Measurements from ENCODE around the gene ABTB2.

ABTB2 gene

DNA sequence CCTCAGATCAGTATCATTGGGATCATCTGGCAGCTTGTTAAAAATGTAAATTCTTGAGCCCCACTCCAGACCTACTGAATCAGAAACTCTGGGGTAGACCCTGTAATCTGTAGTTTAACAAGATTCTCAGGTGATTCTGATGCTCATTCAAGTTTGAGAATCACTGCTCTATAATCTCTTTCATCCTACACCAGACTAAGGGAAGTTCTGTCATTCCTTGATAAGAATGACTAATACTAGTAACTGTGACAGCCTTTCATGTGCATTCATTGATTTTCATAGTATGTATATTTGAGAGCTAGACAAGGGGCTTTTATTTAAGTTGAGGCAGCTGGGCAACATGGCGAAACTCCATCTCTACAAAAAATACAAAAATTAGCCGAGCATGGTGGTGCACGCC is 222.4 kb downstream of the ABTB2 start:
- H3K9me3 Mint-ChIP-seq, result no peaks in the 10 kb centered on the region
- peaks cover 45% of the 10 kb centered on the region for H3K36me3 Mint-ChIP-seq
- DNase-seq, result no peak
- no peaks in the 10 kb centered on the region for H3K27me3 Mint-ChIP-seq
- H3K4me1 Mint-ChIP-seq, result no peaks in the 10 kb centered on the region
- CTCF ChIA-PET, result interaction anchor here (0.8 kb wide), 1 partner anchor 148 kb away, joined by 3 read pairs; no protein-coding TSS in a partner anchor
- no peak overlapping the region for H3K27ac Mint-ChIP-seq
- H3K4me3 Mint-ChIP-seq, result no peak overlapping the region

DNA sequence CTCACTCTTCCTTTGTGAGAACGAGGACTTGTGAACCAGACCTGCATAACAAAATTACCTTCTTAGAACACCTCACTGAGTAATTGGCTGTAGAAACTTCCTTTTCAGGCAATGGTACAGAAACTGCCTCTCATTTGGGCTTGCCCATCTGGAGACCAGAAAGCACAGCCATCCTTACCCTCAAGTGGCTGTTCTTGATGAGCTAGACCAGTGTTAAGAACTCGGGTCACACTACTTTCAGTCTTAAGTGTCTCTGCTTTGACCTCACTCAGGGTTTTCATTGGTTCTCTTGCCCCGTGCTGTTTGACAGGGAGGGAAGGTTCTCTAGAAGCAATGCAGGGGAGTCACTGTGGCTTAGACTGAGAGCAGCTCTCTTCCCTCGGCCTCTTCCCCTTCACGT is 223.0 kb downstream of the ABTB2 start:
- CTCF ChIA-PET, result no interaction called here
- Mint-ChIP-seq H3K9me3 (no peaks in the 10 kb centered on the region), H3K27ac (no peak overlapping the region), H3K27me3 (no peaks in the 10 kb centered on the region), H3K4me1 (no peaks in the 10 kb centered on the region), H3K36me3 (peaks cover 45% of the 10 kb centered on the region), H3K4me3 (no peak overlapping the region)
- no peak for DNase-seq

DNA sequence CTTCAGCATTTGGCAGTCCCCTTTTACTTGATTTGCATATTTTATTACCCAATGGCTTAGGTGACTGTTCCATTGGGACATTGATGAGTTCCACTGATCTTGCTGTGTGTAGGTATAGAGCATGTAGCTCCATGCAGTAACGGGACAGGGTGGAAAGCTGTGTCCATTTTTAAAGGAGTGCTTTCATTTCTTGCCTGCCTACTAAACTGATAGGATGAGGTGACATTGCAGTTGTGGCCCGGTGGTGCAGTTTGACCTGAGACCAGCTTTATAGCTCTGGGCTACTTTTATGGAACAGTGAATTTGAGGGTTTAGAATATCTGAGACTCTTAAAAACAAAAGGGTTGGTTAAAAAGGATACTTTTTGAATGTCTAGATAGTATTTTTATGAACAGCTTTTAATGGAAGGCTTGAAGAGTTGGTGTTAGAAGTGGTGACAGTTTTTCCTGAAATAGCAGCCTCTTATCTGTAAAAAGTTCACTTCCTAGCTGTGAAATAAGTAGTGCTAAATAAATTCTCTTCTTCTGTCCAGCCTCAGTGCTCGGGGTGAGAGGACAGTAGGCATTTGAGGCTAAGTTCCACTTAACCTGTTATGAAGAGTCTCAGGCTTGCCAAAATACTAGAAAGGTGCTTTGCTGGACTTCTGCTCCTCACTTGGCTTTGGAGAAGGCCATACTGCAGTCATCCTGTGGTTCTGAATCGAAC is 225.4 kb downstream of the ABTB2 start:
- CTCF ChIA-PET, result no interaction called here
- Mint-ChIP-seq H3K36me3 (peaks cover 42% of the 10 kb centered on the region), H3K4me1 (no peaks in the 10 kb centered on the region), H3K27ac (no peak overlapping the region), H3K4me3 (no peak overlapping the region), H3K27me3 (no peaks in the 10 kb centered on the region), H3K9me3 (no peaks in the 10 kb centered on the region)
- DNase-seq, result no peak

DNA sequence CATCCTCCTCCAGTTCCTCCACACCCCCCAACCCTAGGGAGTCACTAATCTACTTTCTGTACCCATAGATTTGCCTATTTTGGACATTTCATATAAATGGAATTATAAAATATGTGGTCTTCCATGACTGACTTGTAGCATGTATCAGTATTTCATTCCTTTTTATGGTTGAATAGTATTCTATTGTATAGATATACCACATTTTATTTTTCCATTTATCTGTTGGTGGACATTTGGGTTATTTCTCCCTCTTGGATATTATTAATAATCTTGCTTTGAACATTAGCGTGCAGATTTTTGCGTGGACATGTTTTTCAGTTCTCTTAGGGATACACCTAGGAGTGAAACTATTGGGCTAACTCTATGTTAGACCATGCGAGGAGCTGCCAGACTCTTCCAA is 229.0 kb downstream of the ABTB2 start:
- no peaks in the 10 kb centered on the region for H3K4me1 Mint-ChIP-seq
- H3K27ac Mint-ChIP-seq, result no peak overlapping the region
- H3K9me3 Mint-ChIP-seq, result no peaks in the 10 kb centered on the region
- no peak overlapping the region for H3K4me3 Mint-ChIP-seq
- H3K36me3 Mint-ChIP-seq, result peaks cover 52% of the 10 kb centered on the region
- no peaks in the 10 kb centered on the region for H3K27me3 Mint-ChIP-seq
- CTCF ChIA-PET, result no interaction called here
- no peak for DNase-seq

DNA sequence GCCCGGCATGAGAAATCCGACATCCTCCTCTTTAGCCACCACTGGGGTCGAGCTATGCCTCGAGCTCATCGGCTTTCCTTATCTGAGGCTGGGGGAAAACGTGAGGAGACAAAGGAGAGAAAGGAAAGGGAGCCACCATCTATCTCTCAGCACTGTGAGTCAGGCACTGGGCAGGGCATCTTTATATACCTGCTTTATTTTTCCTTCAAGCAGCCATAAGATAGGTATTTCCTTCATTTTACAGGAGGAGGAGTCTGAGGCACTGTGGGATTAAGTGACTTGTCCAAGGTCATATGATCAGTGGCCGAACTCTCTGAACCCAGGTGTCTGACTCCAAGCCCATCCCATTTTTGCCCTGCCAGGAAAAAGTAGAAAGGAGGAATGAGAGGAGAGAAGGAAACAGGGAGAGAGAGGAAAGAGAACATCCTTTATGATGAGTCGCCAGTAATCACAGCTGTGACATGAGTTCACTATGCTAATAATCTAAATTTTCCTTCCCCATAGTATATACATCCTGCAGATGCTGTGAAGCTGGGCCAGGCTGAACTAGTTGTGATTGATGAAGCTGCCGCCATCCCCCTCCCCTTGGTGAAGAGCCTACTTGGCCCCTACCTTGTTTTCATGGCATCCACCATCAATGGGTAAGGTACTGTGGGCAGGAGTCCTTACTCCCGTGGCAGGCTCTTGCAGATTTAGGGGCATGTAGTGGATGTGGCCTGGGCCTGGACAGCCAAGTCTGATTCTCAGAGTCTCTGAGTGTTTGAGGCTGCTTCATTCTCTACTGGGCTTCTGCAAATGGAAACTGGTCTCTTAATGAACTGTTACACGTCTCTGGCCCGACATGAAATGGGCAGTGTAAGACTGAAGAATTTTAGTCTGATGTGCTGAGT is 230.6 kb downstream of the ABTB2 start:
- Mint-ChIP-seq H3K4me1 (no peaks in the 10 kb centered on the region), H3K27ac (no peak overlapping the region), H3K4me3 (no peak overlapping the region), H3K36me3 (peaks cover 54% of the 10 kb centered on the region), H3K27me3 (no peaks in the 10 kb centered on the region), H3K9me3 (no peaks in the 10 kb centered on the region)
- CTCF ChIA-PET, result no interaction called here
- DNase-seq, result no peak

DNA sequence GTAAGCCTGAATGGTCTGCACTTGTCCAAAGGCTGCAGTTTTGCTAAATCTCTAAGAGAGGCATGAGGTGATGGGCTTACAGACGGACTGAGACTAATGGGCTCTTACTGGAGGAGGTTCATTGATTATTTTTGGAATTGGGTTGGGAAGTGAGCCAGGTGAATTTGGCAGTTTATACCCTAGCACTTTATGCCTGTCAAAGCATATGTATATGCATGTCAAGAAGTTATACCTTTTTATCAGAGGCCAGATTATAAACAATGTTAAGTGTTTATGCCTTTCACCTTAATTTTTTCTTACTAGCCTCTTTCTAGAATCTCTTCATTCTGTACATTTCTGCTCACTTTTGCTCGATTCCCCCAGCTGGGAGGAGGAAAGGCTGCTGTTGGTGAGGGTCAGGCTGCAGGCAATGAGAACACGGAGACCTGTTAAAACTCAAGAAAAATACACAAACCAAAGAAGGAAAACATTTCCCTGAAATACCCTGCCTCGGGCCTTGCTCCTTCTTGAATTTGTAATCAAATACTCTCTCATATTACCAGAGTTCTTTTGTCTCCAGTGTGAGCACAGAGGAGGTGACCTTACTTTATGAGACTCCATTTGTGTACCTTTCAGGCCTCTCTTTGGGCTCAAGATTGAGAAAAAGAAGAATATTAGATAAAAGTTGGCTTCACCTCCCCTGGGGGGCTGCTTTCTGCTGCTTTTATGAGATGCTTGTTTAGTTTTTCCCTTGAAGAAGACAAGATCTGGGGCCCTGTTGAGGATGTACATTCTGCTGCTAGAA is 232.7 kb downstream of the ABTB2 start:
- Mint-ChIP-seq H3K36me3 (peaks cover 56% of the 10 kb centered on the region), H3K4me1 (no peaks in the 10 kb centered on the region), H3K27ac (no peak overlapping the region), H3K9me3 (no peaks in the 10 kb centered on the region), H3K27me3 (no peaks in the 10 kb centered on the region), H3K4me3 (no peak overlapping the region)
- CTCF ChIA-PET, result no interaction called here
- no peak for DNase-seq

DNA sequence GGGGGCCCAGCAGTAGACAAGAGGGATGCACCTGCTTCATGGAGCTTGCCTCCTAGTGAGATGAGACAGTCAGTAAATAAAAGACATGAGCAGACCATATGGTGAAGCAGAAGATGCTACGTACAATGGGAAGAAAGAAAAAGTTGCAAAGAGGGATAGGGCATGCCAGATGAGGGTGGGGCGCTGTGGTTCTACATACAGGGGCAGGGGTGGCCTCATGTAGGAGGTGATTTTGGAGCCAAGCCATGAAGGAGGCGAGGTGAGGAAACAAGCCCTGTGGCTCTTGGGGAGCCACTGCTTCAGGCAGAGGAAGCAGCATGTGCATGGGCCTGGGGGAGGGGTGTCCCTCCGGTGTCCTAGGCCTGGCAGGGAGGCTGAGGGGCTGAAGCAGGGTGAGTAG is 237.2 kb downstream of the ABTB2 start:
- Mint-ChIP-seq H3K4me1 (no peaks in the 10 kb centered on the region), H3K27me3 (no peaks in the 10 kb centered on the region), H3K36me3 (peaks cover 58% of the 10 kb centered on the region), H3K4me3 (no peak overlapping the region), H3K27ac (no peak overlapping the region), H3K9me3 (no peaks in the 10 kb centered on the region)
- DNase-seq, result no peak
- CTCF ChIA-PET, result no interaction called here

DNA sequence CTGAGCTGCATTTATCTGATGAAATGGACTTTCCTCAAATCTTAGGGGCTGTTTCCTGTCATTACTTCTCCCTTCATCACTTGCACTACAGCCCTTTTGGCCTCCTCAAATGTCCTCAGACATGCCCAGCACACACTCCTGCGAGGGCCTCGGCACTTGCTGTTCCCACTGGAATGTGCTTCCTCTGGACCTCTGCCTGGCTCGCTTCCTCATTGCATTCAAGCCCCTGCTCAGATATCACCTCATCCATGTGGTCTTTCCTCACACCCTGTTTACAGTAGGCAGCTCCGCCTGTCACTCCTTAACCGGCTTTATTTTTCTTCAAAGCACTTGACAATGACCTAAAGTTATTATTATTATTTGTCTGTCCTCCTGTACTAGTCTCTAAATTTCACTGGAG is 243.3 kb downstream of the ABTB2 start:
- H3K4me3 Mint-ChIP-seq, result no peak overlapping the region
- H3K9me3 Mint-ChIP-seq, result no peaks in the 10 kb centered on the region
- peaks cover under 1% of the 10 kb centered on the region for H3K4me1 Mint-ChIP-seq
- peaks cover 57% of the 10 kb centered on the region for H3K36me3 Mint-ChIP-seq
- no peak for DNase-seq
- H3K27ac Mint-ChIP-seq, result no peak overlapping the region
- CTCF ChIA-PET, result interaction anchor here (0.7 kb wide), 1 partner anchor 12 kb away, joined by 3 read pairs; no protein-coding TSS in a partner anchor
- no peaks in the 10 kb centered on the region for H3K27me3 Mint-ChIP-seq

DNA sequence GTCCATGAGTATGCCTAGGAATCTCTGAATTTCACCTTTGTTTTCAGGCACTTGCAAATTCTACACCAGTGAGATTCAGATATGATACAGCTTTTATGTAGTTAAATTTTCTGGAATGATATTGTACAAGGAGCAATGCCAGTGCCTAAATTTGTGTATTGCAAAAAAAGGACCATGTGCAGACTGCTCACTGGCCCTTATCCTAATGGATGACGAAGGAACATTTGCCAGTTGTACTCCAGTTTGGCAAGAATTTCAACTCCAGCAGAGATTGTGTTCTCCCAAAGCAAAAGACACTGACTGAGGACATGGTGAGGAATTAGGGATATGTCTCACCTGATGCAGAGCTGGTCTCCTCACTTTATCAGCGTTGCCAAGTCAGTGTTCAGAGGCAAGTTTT is 243.8 kb downstream of the ABTB2 start:
- H3K36me3 Mint-ChIP-seq, result peaks cover 58% of the 10 kb centered on the region
- CTCF ChIA-PET, result interaction anchor here (0.6 kb wide), 1 partner anchor 251 kb away, joined by 3 read pairs; no protein-coding TSS in a partner anchor

DNA sequence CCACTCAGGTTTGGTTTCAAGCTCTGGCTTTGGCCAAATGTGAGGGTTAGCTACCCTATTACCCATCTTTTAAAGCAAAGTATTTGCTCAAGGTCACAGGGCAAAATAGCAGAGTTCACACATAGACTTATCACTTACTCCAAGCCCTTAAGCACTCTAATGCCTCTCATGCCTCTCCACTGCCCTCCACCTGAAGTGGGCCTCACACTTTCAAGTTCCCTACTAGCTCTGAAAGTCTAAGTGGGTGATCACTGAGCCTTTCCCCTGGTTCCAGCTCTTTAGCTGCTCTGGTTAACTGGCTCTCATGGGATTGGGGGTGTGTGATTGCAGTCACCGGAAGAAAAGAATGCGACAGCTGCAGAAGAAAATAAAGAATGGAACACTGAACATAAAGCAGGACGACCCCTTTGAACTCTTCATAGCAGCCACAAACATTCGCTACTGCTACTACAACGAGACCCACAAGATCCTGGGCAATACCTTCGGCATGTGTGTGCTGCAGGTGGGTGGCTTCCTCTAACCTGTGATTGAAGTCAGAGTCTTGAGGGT is 246.0 kb downstream of the ABTB2 start:
- CTCF ChIA-PET, result no interaction called here
- H3K27ac Mint-ChIP-seq, result peak overlapping the region; percentile 28
- H3K9me3 Mint-ChIP-seq, result no peaks in the 10 kb centered on the region
- peaks cover 24% of the 10 kb centered on the region for H3K4me1 Mint-ChIP-seq
- no peak overlapping the region for H3K4me3 Mint-ChIP-seq
- DNase-seq, result no peak
- no peaks in the 10 kb centered on the region for H3K27me3 Mint-ChIP-seq
- H3K36me3 Mint-ChIP-seq, result peaks cover 53% of the 10 kb centered on the region

More for the DNA sequence above, 243.8 kb downstream of the ABTB2 start:
- Mint-ChIP-seq H3K27ac (no peak overlapping the region), H3K4me3 (no peak overlapping the region), H3K4me1 (peaks cover 5% of the 10 kb centered on the region), H3K27me3 (no peaks in the 10 kb centered on the region), H3K9me3 (no peaks in the 10 kb centered on the region)
- DNase-seq, result no peak

DNA sequence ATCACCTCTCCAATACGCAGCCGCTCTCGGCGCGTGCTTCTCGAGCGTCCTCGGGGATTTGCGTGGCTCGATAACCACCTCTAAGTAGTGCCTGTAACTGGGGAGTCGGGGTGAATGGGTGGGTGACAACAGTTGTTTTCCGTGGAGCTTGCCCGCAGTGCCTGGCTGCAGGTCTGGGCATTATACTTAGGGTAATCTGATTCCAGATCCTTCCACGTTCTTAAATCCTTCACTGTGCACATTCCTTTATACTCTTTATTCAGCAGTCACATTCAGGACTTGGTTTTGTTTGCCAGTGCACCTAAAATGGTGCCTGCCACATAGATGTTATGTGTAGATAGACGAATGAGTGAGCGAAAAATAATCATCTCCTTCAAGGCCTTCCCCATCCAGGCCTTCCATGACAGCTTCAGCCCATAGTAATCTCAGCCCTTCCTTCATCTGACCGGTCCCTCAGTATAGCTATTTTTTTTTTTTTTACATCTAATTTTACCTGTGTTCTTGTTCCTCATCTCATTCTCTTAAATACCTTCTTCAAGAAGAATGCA is 251.8 kb downstream of the ABTB2 start:
- peak overlapping the region; percentile 84 for H3K4me3 Mint-ChIP-seq
- H3K9me3 Mint-ChIP-seq, result no peaks in the 10 kb centered on the region
- H3K27ac Mint-ChIP-seq, result peak overlapping the region; percentile 99
- peaks cover 6% of the 10 kb centered on the region for H3K27me3 Mint-ChIP-seq
- CTCF ChIA-PET, result interaction anchor here (0.8 to 2.3 kb wide), 5 partner anchors 17 to 252 kb away, joined by 3 to 8 read pairs (median 5); partner anchors contain the start of gene ABTB2
- peaks cover 56% of the 10 kb centered on the region for H3K4me1 Mint-ChIP-seq
- peaks cover 33% of the 10 kb centered on the region for H3K36me3 Mint-ChIP-seq
- DNase-seq, result no peak

DNA sequence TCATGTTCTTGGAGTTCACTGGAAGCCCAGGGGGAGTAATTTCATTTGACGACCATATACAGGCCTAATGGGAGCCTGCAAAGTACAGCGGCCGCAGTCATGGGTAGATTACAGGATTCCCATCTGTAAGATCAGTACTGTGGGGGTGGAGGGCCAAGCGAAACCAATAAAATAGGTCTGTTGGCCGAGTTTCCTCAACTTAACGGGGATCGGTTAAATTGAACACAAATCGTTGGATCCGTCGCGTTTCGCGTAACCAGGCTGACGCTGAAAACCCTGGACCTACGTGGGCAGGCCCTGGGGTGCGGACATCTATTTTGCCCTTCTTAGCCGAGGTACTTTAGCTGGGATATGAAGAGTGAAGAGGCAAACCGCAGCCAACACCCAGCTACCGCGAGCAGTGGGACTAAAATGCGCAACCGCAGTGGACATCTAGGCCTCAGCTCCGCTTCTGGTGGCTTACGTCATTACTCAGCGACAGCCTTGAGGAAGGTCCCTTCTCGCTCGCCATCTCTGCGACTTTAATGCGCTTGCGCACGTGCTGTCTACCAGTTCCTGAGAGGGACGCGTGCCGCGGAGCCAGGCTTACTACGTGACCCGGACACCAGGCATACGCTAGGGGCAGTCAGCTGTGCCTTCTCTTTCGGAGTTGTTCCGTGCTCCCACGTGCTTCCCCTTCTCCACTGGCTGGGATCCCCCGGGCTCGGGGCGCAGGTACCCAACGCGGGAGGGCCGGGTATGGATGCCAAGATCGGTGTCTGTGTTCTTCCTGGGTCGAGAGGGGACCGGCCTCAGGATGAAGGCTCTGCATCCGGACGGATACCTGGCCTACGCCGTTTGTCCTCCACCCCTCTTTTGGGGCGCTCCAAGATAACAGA is 252.5 kb downstream of the ABTB2 start, which contains the start of gene NAT10:
Gene NAT10 (plus strand): TSS at position 551 of the 878 bp plus-strand sequence. CDS start 2,597 bp downstream, outside the sequence.
- peaks cover 56% of the 10 kb centered on the region for H3K4me1 Mint-ChIP-seq
- H3K4me3 Mint-ChIP-seq, result peak within 1 kb of the TSS; percentile 84
- peak; percentile 98 for DNase-seq
- CTCF ChIA-PET, result interaction anchor here (0.5 to 2.3 kb wide), 6 partner anchors 18 to 756 kb away, joined by 3 to 8 read pairs (median 4); partner anchors contain the start of gene ABTB2
- peaks cover 36% of the 10 kb centered on the region for H3K36me3 Mint-ChIP-seq
- peaks cover 6% of the 10 kb centered on the region for H3K27me3 Mint-ChIP-seq
- H3K27ac Mint-ChIP-seq, result peak within 1 kb of the TSS; percentile 99
- H3K9me3 Mint-ChIP-seq, result no peaks in the 10 kb centered on the region

DNA sequence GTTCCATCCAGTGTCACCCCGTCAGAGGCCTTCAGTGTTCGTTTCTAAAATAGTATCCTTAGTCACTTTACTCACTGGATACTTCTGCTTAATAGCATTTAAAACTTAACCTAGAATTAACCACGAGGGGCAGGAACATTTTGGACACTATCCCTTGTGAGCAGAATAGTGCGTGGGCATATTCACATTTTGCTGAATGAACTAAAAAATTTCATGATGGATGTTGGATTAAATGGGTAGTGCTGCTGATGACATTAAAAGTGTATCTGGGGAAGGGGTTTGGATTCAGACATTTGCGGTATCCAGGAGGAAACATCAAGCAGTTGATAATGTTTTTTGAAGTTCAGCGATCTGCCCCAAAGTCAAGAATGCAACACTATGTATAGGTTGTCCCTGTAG is 253.1 kb downstream of the ABTB2 start:
- H3K9me3 Mint-ChIP-seq, result no peaks in the 10 kb centered on the region
- H3K27ac Mint-ChIP-seq, result peak overlapping the region; percentile 99
- CTCF ChIA-PET, result interaction anchor here (0.5 to 2.3 kb wide), 3 partner anchors 107 to 756 kb away, joined by 3 to 8 read pairs (median 5); partner anchors contain the start of gene ABTB2
- H3K4me1 Mint-ChIP-seq, result peaks cover 56% of the 10 kb centered on the region
- H3K4me3 Mint-ChIP-seq, result peak overlapping the region; percentile 84
- peaks cover 36% of the 10 kb centered on the region for H3K36me3 Mint-ChIP-seq
- H3K27me3 Mint-ChIP-seq, result peaks cover 6% of the 10 kb centered on the region
- no peak for DNase-seq
